GM23338 (cell line): Measurements from ENCODE around the gene TPGS1.

Source experiments
- CTCF ChIP-seq, 2 experiments: fragments of 200-600 bp in 1 of 2; sonication (generic) in 1 of 2; conservative IDR thresholded peaks; 2 replicates each; pipeline versions ENCODE4 v1.5.1 to v1.6.1; 2016 to 2017; ENCODE audit warnings: antibody characterized with exemption in 2 of 2, low read depth in 2 of 2, mild to moderate bottlenecking in 2 of 2, moderate library complexity in 1 of 2
- EZH2 ChIP-seq: fragments of 200-600 bp; sonication (generic); IDR thresholded peaks from one replicate; pipeline ENCODE4 v1.8.0; 2017; ENCODE audit warnings: antibody characterized with exemption, mild to moderate bottlenecking, low read depth; ENCODE audit not compliant: unreplicated experiment
- EZH2phosphoT487 ChIP-seq: fragments of 200-600 bp; sonication (generic); IDR thresholded peaks from one replicate; pipeline ENCODE4 v1.8.1; 2018; ENCODE audit warnings: antibody characterized with exemption; ENCODE audit not compliant: unreplicated experiment
- POLR2AphosphoS5 ChIP-seq: IDR thresholded peaks from 2 replicates; pipeline ENCODE4 v1.6.1; 2016; ENCODE audit warnings: antibody characterized with exemption, low read depth
- REST ChIP-seq: IDR thresholded peaks from one replicate; pipeline ENCODE4 v1.6.1; 2018; ENCODE audit warnings: antibody characterized with exemption; ENCODE audit not compliant: unreplicated experiment
- ZNF331 ChIP-seq: fragments of 250-450 bp; sonication (Bioruptor Pico); IDR thresholded peaks from 2 replicates; pipeline ENCODE4 v1.5.0; 2020; ENCODE audit warnings: low read depth, mild to moderate bottlenecking, moderate library complexity

GRCh38 chr19:507286-508203, at the start of gene TPGS1:
- TF ChIP-seq CTCF (conservative IDR thresholded peaks at IDR 0.05; ENCODE audit: low read depth in 2 of 2), result no peak
- no peak for TF ChIP-seq ZNF331
- TF ChIP-seq POLR2AphosphoS5, result peak; percentile 26; the same call in 1 of the 2 replicates
- no peak for TF ChIP-seq EZH2
- no peak for TF ChIP-seq REST
- TF ChIP-seq EZH2phosphoT487, result no peak
